GM23248 (cell line): Measurements from ENCODE around the gene RER1. TPM values are rescaled to one million over a fixed set of nuclear protein-coding genes. Genes with fewer than 3 reads are reported as not detected.

ENCODE experiments used
- DNase-seq: peaks from one replicate; pipeline ENCODE4 v3.0.0-alpha.2; 2015
- H2AFZ ChIP-seq: fragments of 200-600 bp; sonication (generic); 2 replicates; pipeline ENCODE4 v1.6.1; 2016; ENCODE audit warnings: antibody characterized with exemption
- H3F3A ChIP-seq: fragments of 200-600 bp; sonication (generic); 2 replicates; pipeline ENCODE4 v1.6.1; 2016; ENCODE audit warnings: mild to moderate bottlenecking, antibody characterized with exemption, mixed run types; ENCODE audit not compliant: insufficient read depth
- H3K27ac ChIP-seq: fragments of 200-600 bp; sonication (generic); 2 replicates; pipeline ENCODE4 v1.5.1; 2016; ENCODE audit warnings: mild to moderate bottlenecking
- H3K27me3 ChIP-seq: fragments of 200-600 bp; sonication (generic); replicated peaks from 2 replicates; pipeline ENCODE4 v1.6.1; 2016; ENCODE audit warnings: mild to moderate bottlenecking; ENCODE audit not compliant: insufficient read depth
- H3K36me3 ChIP-seq: fragments of 200-600 bp; sonication (generic); 2 replicates; pipeline ENCODE4 v1.6.1; 2016; ENCODE audit warnings: low read depth, mild to moderate bottlenecking
- H3K4me1 ChIP-seq: fragments of 200-600 bp; sonication (generic); 2 replicates; pipeline ENCODE4 v1.6.1; 2016; ENCODE audit warnings: mild to moderate bottlenecking; ENCODE audit not compliant: insufficient read depth
- H3K4me2 ChIP-seq: fragments of 200-600 bp; sonication (generic); one replicate; pipeline ENCODE4 v1.6.1; 2016; ENCODE audit warnings: mild to moderate bottlenecking; ENCODE audit not compliant: unreplicated experiment
- H3K4me3 ChIP-seq: fragments of 200-600 bp; sonication (generic); 2 replicates; pipeline ENCODE4 v1.5.1; 2016; ENCODE audit warnings: mild to moderate bottlenecking
- H3K79me2 ChIP-seq: fragments of 200-600 bp; sonication (generic); 2 replicates; pipeline ENCODE4 v1.6.1; 2016; ENCODE audit warnings: mild to moderate bottlenecking; ENCODE audit not compliant: insufficient read depth
- H3K9ac ChIP-seq: fragments of 200-600 bp; sonication (generic); 2 replicates; pipeline ENCODE4 v1.6.1; 2016; ENCODE audit warnings: mild to moderate bottlenecking
- H3K9me2 ChIP-seq: fragments of 200-600 bp; sonication (generic); 2 replicates; pipeline ENCODE4 v1.6.1; 2016; ENCODE audit warnings: mixed run types, mild to moderate bottlenecking, moderate library complexity; ENCODE audit not compliant: insufficient read depth
- H3K9me3 ChIP-seq: fragments of 200-600 bp; sonication (generic); one replicate; pipeline ENCODE4 v1.6.1; 2017; ENCODE audit warnings: low read depth
- H4K20me1 ChIP-seq: fragments of 200-600 bp; sonication (generic); 2 replicates; pipeline ENCODE4 v1.6.0; 2016; ENCODE audit not compliant: insufficient read depth
- EZH2 ChIP-seq: fragments of 200-600 bp; sonication (generic); IDR thresholded peaks from 2 replicates; pipeline ENCODE4 v1.6.1; 2018; ENCODE audit warnings: antibody characterized with exemption, mild to moderate bottlenecking; ENCODE audit not compliant: insufficient read depth, poor library complexity, severe bottlenecking
- EZH2phosphoT487 ChIP-seq: fragments of 200-600 bp; sonication (generic); IDR thresholded peaks from 2 replicates; pipeline ENCODE4 v1.6.1; 2018; ENCODE audit warnings: antibody characterized with exemption, moderate library complexity, mild to moderate bottlenecking, low read depth; ENCODE audit not compliant: insufficient read depth
- WGBS, 2 experiments: methylation state at CpG; one replicate each; pipeline ENCODE4 v1.1.6; 2015 to 2017; ENCODE audit warnings: low lambda C conversion rate in 2 of 2, low coverage in 1 of 2; ENCODE audit errors: missing lambda C conversion rate in 2 of 2; 5-methylcytosine and 5-hydroxymethylcytosine counted together
- in situ Hi-C: fragments of 300-500 bp; cut with MboI; formaldehyde crosslinking; loops from 2 replicates; pipeline ENCODE4 v1.15.0; 2020
- polyA plus RNA-seq: library from polyadenylated mRNA; unstranded; fragments of >200 nt; fragmentation: Nextera tagmentation; extraction: Ambion mirVana; gene quantifications from 2 replicates; pipeline ENCODE4 v1.2.1, GENCODE V29; 2016
- total RNA-seq: library from RNA; depleted of rRNA; stranded (reverse); fragments of >200 nt; shearing (Covaris generic); gene quantifications from 2 replicates; pipeline ENCODE4 v1.2.3, GENCODE V29; 2014

The RER1 gene
- total and polyA plus RNA-seq, 2 experiments from 2014 or later = 135 to 331 TPM

DNA sequence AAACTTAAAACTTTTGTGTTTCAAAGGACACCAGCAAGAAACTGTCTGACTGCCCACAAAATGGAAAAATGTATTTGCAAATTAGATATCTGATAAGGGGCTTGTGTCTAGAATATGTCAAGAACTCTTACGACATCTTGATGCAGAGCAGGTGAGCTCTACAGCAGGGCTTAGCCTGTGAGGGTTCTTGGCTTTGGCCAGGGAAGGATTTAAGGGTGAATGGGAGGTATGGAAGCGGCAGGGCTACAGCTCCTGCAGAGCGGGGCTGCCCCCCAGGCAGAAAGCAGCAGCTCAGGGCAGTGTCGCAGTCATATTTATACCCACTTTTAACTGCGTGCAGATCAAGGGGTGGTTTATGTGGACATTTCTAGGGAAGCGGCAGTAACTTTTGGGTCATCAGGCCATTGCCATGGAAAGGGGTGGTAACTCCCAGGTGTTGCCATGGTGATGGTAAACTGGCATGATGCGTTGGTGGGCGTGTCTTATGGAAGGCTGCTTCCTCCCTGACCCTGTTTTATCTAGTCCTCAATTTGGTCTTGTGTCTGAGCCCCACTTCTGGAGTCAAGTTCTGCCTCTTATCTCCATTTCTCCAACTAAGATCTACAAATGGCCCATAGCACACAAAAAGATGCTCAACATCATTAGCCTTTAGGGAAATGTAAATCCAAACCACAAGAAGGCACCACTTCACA lies 23.4 kb upstream of the RER1 start:
- Histone ChIP-seq H3K9me3 (no peaks in the 10 kb centered on the region), H3K4me3 (no peak overlapping the region), H3K36me3 (no peaks in the 10 kb centered on the region), H3K9ac (no peak overlapping the region), H2AFZ (no peak overlapping the region), H3K27ac (no peak overlapping the region), H3K79me2 (no peaks in the 10 kb centered on the region), H4K20me1 (no peaks in the 10 kb centered on the region), H3K27me3 (no peaks in the 10 kb centered on the region), H3F3A (no peaks in the 10 kb centered on the region), H3K4me2 (no peak overlapping the region), H3K4me1 (no peaks in the 10 kb centered on the region), H3K9me2 (no peaks in the 10 kb centered on the region)
- 90 to 92% methylated on average over 8 of the region's 8 CpGs for WGBS, 2 experiments
- DNase-seq = no peak
- in situ Hi-C loops = no loop called here
- TF ChIP-seq EZH2 = no peak

DNA sequence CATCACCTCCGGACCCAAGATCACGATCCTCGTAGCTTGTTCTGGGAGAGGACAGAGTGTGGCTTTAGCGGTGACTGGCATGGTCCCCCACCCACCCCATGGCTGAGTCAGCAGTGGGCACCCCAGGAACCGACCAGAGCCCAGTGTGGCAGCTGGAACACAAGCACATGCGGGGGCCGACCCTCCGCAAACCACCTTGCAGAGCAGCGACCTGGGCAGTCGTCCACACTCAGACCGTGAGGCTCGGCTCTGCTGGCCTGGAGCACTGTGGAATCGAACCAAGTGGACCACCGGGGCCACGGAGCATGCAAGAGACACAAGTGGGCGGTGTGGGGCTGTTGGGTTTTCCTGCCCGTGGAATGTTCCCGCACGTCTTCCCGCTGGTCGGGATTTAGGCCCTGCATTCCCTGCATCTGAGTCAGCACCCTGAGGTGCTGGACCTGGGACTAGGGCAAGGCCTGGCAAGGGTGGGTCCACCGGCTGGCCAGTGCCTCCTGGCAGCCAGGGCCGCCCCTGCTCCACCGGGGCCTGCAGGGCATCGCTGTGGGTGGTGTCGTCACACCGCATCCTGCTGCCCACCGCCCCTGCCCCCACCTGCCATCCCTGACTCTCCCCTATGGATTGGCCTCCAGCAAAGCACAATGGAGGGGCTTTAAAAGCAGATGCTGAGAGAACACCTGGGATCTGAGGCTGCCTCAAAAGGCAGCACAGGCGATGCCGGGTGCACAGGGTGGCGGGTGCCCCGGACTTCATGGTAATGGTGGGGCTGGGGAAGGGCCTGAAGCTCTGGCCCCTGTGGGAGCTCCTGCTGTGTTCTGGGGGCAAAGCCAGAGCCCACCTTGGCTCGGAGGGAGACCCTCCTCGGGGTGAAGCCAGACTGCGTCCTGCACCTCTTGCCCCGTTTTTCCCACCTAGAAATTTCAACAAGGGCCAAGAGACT lies 18.8 kb upstream of the RER1 start:
- no peak for DNase-seq
- no peak overlapping the region for H3K27ac ChIP-seq
- 90 to 93% methylated on average over 28 to 36 of the region's 36 CpGs for WGBS, 2 experiments
- H3K9me2 ChIP-seq = no peaks in the 10 kb centered on the region
- H3K4me1 ChIP-seq = no peaks in the 10 kb centered on the region
- no peak overlapping the region for H3K4me2 ChIP-seq
- no peak overlapping the region for H3K9ac ChIP-seq
- H3K36me3 ChIP-seq = no peaks in the 10 kb centered on the region
- in situ Hi-C loops = loop anchor here (5.0 kb wide), 1 partner anchor 171 kb away; no protein-coding TSS in a partner anchor
- no peak overlapping the region for H2AFZ ChIP-seq
- H3K9me3 ChIP-seq = no peaks in the 10 kb centered on the region
- H4K20me1 ChIP-seq = no peaks in the 10 kb centered on the region
- TF ChIP-seq EZH2 = no peak
- TF ChIP-seq EZH2phosphoT487 = no peak
- H3K27me3 ChIP-seq = no peaks in the 10 kb centered on the region
- H3K4me3 ChIP-seq = no peak overlapping the region
- no peaks in the 10 kb centered on the region for H3F3A ChIP-seq
- no peaks in the 10 kb centered on the region for H3K79me2 ChIP-seq

DNA sequence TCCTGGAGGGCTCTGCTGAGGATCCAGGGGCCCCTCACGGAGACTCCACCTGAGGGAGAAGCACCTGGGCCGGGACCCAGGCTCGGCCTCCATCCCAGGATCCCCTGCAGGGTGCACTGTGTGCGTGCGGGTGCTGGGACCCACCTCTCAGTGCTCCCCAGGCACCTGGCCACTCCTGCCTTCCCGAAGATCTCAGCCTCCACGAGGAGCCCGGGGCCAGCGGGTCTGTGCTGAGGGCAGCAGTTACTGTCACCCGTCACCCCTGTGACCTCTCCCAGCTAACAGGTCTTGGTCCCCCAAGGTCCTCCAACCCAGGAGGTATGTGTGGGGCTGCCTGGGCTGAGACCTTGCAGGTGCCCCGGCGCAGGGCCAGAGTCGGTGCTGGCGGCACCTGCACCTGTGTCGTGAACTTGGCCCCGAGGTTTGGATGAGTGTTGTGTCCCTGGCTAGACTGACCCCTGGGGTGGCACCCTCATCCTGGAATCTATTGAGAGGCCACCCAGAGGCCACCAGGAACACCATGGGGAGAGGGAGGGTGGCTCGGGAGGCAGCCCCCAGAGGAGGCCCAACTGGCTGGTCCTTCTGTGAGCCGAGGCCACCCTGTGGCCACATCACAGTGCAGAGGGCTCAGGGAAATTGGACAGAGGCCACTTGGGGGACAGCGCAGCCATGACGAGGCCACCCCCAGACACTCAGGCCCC lies 17.9 kb upstream of the RER1 start:
- H3K9me3 ChIP-seq = no peaks in the 10 kb centered on the region
- in situ Hi-C loops = loop anchor here (5.0 kb wide), 1 partner anchor 171 kb away; no protein-coding TSS in a partner anchor
- no peak overlapping the region for H3K4me2 ChIP-seq
- H4K20me1 ChIP-seq = no peaks in the 10 kb centered on the region
- 79 to 89% methylated on average over 13 to 19 of the region's 20 CpGs for WGBS, 2 experiments
- H3K9ac ChIP-seq = no peak overlapping the region
- no peak overlapping the region for H3K4me3 ChIP-seq
- H3K36me3 ChIP-seq = no peaks in the 10 kb centered on the region
- H3K4me1 ChIP-seq = no peaks in the 10 kb centered on the region
- no peaks in the 10 kb centered on the region for H3F3A ChIP-seq
- no peak overlapping the region for H3K27ac ChIP-seq
- H2AFZ ChIP-seq = no peak overlapping the region
- no peaks in the 10 kb centered on the region for H3K79me2 ChIP-seq
- no peaks in the 10 kb centered on the region for H3K9me2 ChIP-seq
- TF ChIP-seq EZH2 (no peak), EZH2phosphoT487 (no peak)
- H3K27me3 ChIP-seq = no peaks in the 10 kb centered on the region
- DNase-seq = no peak
